Effector memory CD8-positive, alpha-beta T cell (primary cell): ENCODE results near the gene RPTOR.

Experiments used
- ATAC-seq: fragments of 150-1000 bp; cut with Tn5 transposase; replicated peaks from 2 replicates; pipeline ENCODE4 v1.10.0; 2021; ENCODE audit warnings: mild to moderate bottlenecking, moderate library complexity
- DNase-seq, 3 experiments: peaks; one replicate each; pipeline ENCODE4 v3.0.0; 2021
- H3K27ac Mint-ChIP-seq, 2 donors: one replicate each; pipeline ENCODE4 v1.8.0; 2022; ENCODE audit warnings: mild to moderate bottlenecking in 2 of 2, mixed read lengths in 2 of 2, moderate library complexity in 2 of 2
- H3K27me3 Mint-ChIP-seq, 2 donors: one replicate each; pipeline ENCODE4 v1.8.0; 2022; ENCODE audit warnings: mixed read lengths in 2 of 2
- H3K36me3 Mint-ChIP-seq: one replicate; pipeline ENCODE4 v1.8.0; 2022; ENCODE audit warnings: mild to moderate bottlenecking, moderate library complexity, mixed read lengths; ENCODE audit not compliant: insufficient read depth
- H3K4me1 Mint-ChIP-seq, 2 donors: one replicate each; pipeline ENCODE4 v1.8.0; 2022; ENCODE audit warnings: low read depth in 2 of 2, mixed read lengths in 2 of 2
- H3K4me3 Mint-ChIP-seq, 2 donors: one replicate each; pipeline ENCODE4 v1.8.0; 2022; ENCODE audit warnings: mild to moderate bottlenecking in 2 of 2, mixed read lengths in 2 of 2, moderate library complexity in 2 of 2
- H3K9me3 Mint-ChIP-seq, 2 donors: one replicate each; pipeline ENCODE4 v1.8.0; 2022; ENCODE audit warnings: mixed read lengths in 2 of 2

The RPTOR gene

GRCh38 chr17:80594431-80595269 lies 50.0 kb downstream of the RPTOR start:
- DNase-seq: no peak
- Mint-ChIP-seq H3K27me3 (no peaks in the 10 kb centered on the region), H3K36me3 (no peaks in the 10 kb centered on the region), H3K4me3 (no peak overlapping the region), H3K9me3 (no peaks in the 10 kb centered on the region), H3K4me1 (peaks cover 35 to 47% of the 10 kb centered on the region in 2 donors), H3K27ac (peak overlapping the region in 1 of 2 donors; percentile 52)
- no peak for ATAC-seq

- Mint-ChIP-seq H3K4me1 (peaks cover 36 to 44% of the 10 kb centered on the region in 2 donors), H3K9me3 (no peaks in the 10 kb centered on the region), H3K36me3 (no peaks in the 10 kb centered on the region), H3K27me3 (no peaks in the 10 kb centered on the region), H3K27ac (peak overlapping the region in 1 of 2 donors; percentile 16), H3K4me3 (no peak overlapping the region)
- no peak for ATAC-seq
- no peak for DNase-seq
These were observed 52.3 kb downstream of the RPTOR start for GRCh38 chr17:80596760-80597608.

GRCh38 chr17:80598813-80599545 lies 54.3 kb downstream of the RPTOR start:
- H3K4me3 Mint-ChIP-seq: no peak overlapping the region
- peak overlapping the region; percentile 51 to 64 for H3K27ac Mint-ChIP-seq
- no peaks in the 10 kb centered on the region for H3K9me3 Mint-ChIP-seq
- no peaks in the 10 kb centered on the region for H3K27me3 Mint-ChIP-seq
- ATAC-seq (no peak), DNase-seq (no peak)
- no peaks in the 10 kb centered on the region for H3K36me3 Mint-ChIP-seq
- H3K4me1 Mint-ChIP-seq: peaks cover 46 to 51% of the 10 kb centered on the region in 2 donors

GRCh38 chr17:80599546-80600305 lies 55.1 kb downstream of the RPTOR start:
- peak overlapping the region; percentile 51 to 64 for H3K27ac Mint-ChIP-seq
- peak overlapping the region in 1 of 2 donors; percentile 7 for H3K4me3 Mint-ChIP-seq
- DNase-seq (no peak), ATAC-seq (peak; percentile 16)
- H3K36me3 Mint-ChIP-seq: peaks cover 3% of the 10 kb centered on the region
- H3K4me1 Mint-ChIP-seq: peaks cover 48 to 53% of the 10 kb centered on the region in 2 donors
- no peaks in the 10 kb centered on the region for H3K9me3 Mint-ChIP-seq
- H3K27me3 Mint-ChIP-seq: no peaks in the 10 kb centered on the region

- H3K4me1 Mint-ChIP-seq: peaks cover 52 to 62% of the 10 kb centered on the region in 2 donors
These were observed 56.5 kb downstream of the RPTOR start for GRCh38 chr17:80601146-80601545.

GRCh38 chr17:80603396-80603795 lies 58.8 kb downstream of the RPTOR start:
- H3K9me3 Mint-ChIP-seq: no peaks in the 10 kb centered on the region
- peak overlapping the region in 1 of 2 donors; percentile 57 for H3K27ac Mint-ChIP-seq
- H3K4me1 Mint-ChIP-seq: peaks cover 49 to 55% of the 10 kb centered on the region in 2 donors
- H3K36me3 Mint-ChIP-seq: peaks cover 3% of the 10 kb centered on the region
- ATAC-seq (no peak), DNase-seq (no peak)
- H3K27me3 Mint-ChIP-seq: no peaks in the 10 kb centered on the region
- no peak overlapping the region for H3K4me3 Mint-ChIP-seq

More at GRCh38 chr17:80601146-80601545, 56.5 kb downstream of the RPTOR start:
- peaks cover 3% of the 10 kb centered on the region for H3K36me3 Mint-ChIP-seq
- H3K9me3 Mint-ChIP-seq: no peaks in the 10 kb centered on the region
- no peaks in the 10 kb centered on the region for H3K27me3 Mint-ChIP-seq
- no peak for DNase-seq
- no peak for ATAC-seq
- no peak overlapping the region for H3K27ac Mint-ChIP-seq
- H3K4me3 Mint-ChIP-seq: no peak overlapping the region

- no peak for DNase-seq
- Mint-ChIP-seq H3K27me3 (no peaks in the 10 kb centered on the region), H3K36me3 (peaks cover 3% of the 10 kb centered on the region), H3K4me1 (peaks cover 48 to 56% of the 10 kb centered on the region in 2 donors), H3K4me3 (no peak overlapping the region), H3K27ac (peak overlapping the region; percentile 38 to 57), H3K9me3 (no peaks in the 10 kb centered on the region)
- ATAC-seq: no peak
These were observed 59.5 kb downstream of the RPTOR start for GRCh38 chr17:80604009-80604669.

- ATAC-seq: no peak
These were observed 60.0 kb downstream of the RPTOR start for GRCh38 chr17:80604670-80605010.

GRCh38 chr17:80605326-80606066 lies 60.9 kb downstream of the RPTOR start:
- no peak for DNase-seq
- Mint-ChIP-seq H3K9me3 (no peaks in the 10 kb centered on the region), H3K4me1 (peaks cover 38 to 49% of the 10 kb centered on the region in 2 donors), H3K27ac (peak overlapping the region; percentile 60 to 63), H3K4me3 (peak overlapping the region in 1 of 2 donors; percentile 19), H3K36me3 (peaks cover 3% of the 10 kb centered on the region), H3K27me3 (no peaks in the 10 kb centered on the region)
- ATAC-seq: peak; percentile 19

More at GRCh38 chr17:80604670-80605010, 60.0 kb downstream of the RPTOR start:
- DNase-seq: no peak
- no peak overlapping the region for H3K4me3 Mint-ChIP-seq
- peaks cover 43 to 52% of the 10 kb centered on the region in 2 donors for H3K4me1 Mint-ChIP-seq
- H3K27me3 Mint-ChIP-seq: no peaks in the 10 kb centered on the region
- H3K36me3 Mint-ChIP-seq: peaks cover 3% of the 10 kb centered on the region
- no peaks in the 10 kb centered on the region for H3K9me3 Mint-ChIP-seq
- peak overlapping the region; percentile 38 to 60 for H3K27ac Mint-ChIP-seq

- no peak for DNase-seq
- Mint-ChIP-seq H3K9me3 (no peaks in the 10 kb centered on the region), H3K27ac (no peak overlapping the region), H3K4me3 (no peak overlapping the region), H3K4me1 (peaks cover 32 to 45% of the 10 kb centered on the region in 2 donors), H3K36me3 (peaks cover 3% of the 10 kb centered on the region), H3K27me3 (no peaks in the 10 kb centered on the region)
- ATAC-seq: no peak
These were observed 63.7 kb downstream of the RPTOR start for GRCh38 chr17:80608326-80608725.

GRCh38 chr17:80609757-80610156 lies 65.1 kb downstream of the RPTOR start:
- DNase-seq (no peak), ATAC-seq (no peak)
- Mint-ChIP-seq H3K27ac (peak overlapping the region in 1 of 2 donors; percentile 67), H3K4me1 (peaks cover 29 to 42% of the 10 kb centered on the region in 2 donors), H3K4me3 (no peak overlapping the region), H3K36me3 (no peaks in the 10 kb centered on the region), H3K9me3 (no peaks in the 10 kb centered on the region), H3K27me3 (no peaks in the 10 kb centered on the region)

- DNase-seq: no peak
- H3K4me3 Mint-ChIP-seq: no peak overlapping the region
- no peak overlapping the region for H3K27ac Mint-ChIP-seq
- H3K4me1 Mint-ChIP-seq: peaks cover 22 to 30% of the 10 kb centered on the region in 2 donors
- no peak for ATAC-seq
- H3K9me3 Mint-ChIP-seq: no peaks in the 10 kb centered on the region
- no peaks in the 10 kb centered on the region for H3K36me3 Mint-ChIP-seq
- no peaks in the 10 kb centered on the region for H3K27me3 Mint-ChIP-seq
These were observed 67.2 kb downstream of the RPTOR start for GRCh38 chr17:80611816-80612215.
